ENCODE data around the gene RTN1. TPM values are rescaled to one million over a fixed set of nuclear protein-coding genes. Genes with fewer than 3 reads are reported as not detected.

Gene RTN1
- total RNA-seq, 2 experiments from 2014 or later: 0.14 TPM; not detected in 1

GRCh38 chr14:59768855-59769375 is 101.7 kb downstream of the RTN1 start:
- no peak overlapping the region for H3K27ac ChIP-seq (ENCODE audit: low read depth in 1 of 2, low read length in 2 of 2)
- Mint-ChIP-seq H3K4me3 (no peak overlapping the region), H3K36me3 (ENCODE audit: low read depth) (no peaks in the 10 kb centered on the region), H3K4me1 (ENCODE audit: low read depth) (no peaks in the 10 kb centered on the region), H3K27me3 (peaks cover 12% of the 10 kb centered on the region), H3K9me3 (no peaks in the 10 kb centered on the region), H3K27ac (no peak overlapping the region)
- POLR2A ChIA-PET: no interaction called here
- CTCF ChIA-PET: no interaction called here
- no peaks in the 10 kb centered on the region for H3K9me3 ChIP-seq (ENCODE audit: control insufficient read depth in 1 of 2, insufficient read depth in 1 of 2, low read length in 2 of 2)
- intact Hi-C loops (cut with DNase I, micrococcal nuclease): no loop called here
- peaks cover 0 to 4% of the 10 kb centered on the region in 2 experiments for H3K27me3 ChIP-seq (ENCODE audit: control insufficient read depth in 1 of 2, insufficient read depth in 2 of 2, low read length in 2 of 2)
- ATAC-seq (ENCODE audit: poor library complexity) (no peak), DNase-seq (no peak)
- no peak overlapping the region for H3K4me3 ChIP-seq (ENCODE audit: low read length)
- TF ChIP-seq CTCF (IDR thresholded peaks at IDR 0.05): no peak
- H3K36me3 ChIP-seq (ENCODE audit: insufficient read depth, low read length): no peaks in the 10 kb centered on the region
- no peaks in the 10 kb centered on the region for H3K4me1 ChIP-seq (ENCODE audit: insufficient read depth, low read length)

GRCh38 chr14:59761851-59762250 is 108.7 kb downstream of the RTN1 start:
- H3K36me3 ChIP-seq (ENCODE audit: insufficient read depth, low read length): no peaks in the 10 kb centered on the region
- no peaks in the 10 kb centered on the region for H3K4me1 Mint-ChIP-seq (ENCODE audit: low read depth)
- no peaks in the 10 kb centered on the region for H3K4me1 ChIP-seq (ENCODE audit: insufficient read depth, low read length)
- no peaks in the 10 kb centered on the region for H3K9me3 ChIP-seq (ENCODE audit: control insufficient read depth in 1 of 2, insufficient read depth in 1 of 2, low read length in 2 of 2)
- no peaks in the 10 kb centered on the region for H3K9me3 Mint-ChIP-seq
- H3K4me3 Mint-ChIP-seq: no peak overlapping the region
- H3K36me3 Mint-ChIP-seq (ENCODE audit: low read depth): no peaks in the 10 kb centered on the region
- no peak overlapping the region for H3K4me3 ChIP-seq (ENCODE audit: low read length)
- intact Hi-C loops (cut with DNase I, micrococcal nuclease): loop anchor here in 1 of 2 experiments (5.0 kb wide), 1 partner anchor 80 kb away; no protein-coding TSS in a partner anchor
- no peak for DNase-seq
- H3K27me3 ChIP-seq (ENCODE audit: control insufficient read depth in 1 of 2, insufficient read depth in 2 of 2, low read length in 2 of 2): peaks cover 0 to 8% of the 10 kb centered on the region in 2 experiments
- H3K27ac Mint-ChIP-seq: no peak overlapping the region
- peaks cover 5% of the 10 kb centered on the region for H3K27me3 Mint-ChIP-seq
- ChIA-PET POLR2A (no interaction called here), CTCF (no interaction called here)
- ATAC-seq (ENCODE audit: poor library complexity): no peak
- no peak for TF ChIP-seq CTCF (IDR thresholded peaks at IDR 0.05)
- no peak overlapping the region for H3K27ac ChIP-seq (ENCODE audit: low read depth in 1 of 2, low read length in 2 of 2)

- Histone ChIP-seq H3K27ac (ENCODE audit: low read depth in 1 of 2, low read length in 2 of 2) (no peak overlapping the region), H3K4me1 (ENCODE audit: insufficient read depth, low read length) (no peaks in the 10 kb centered on the region), H3K4me3 (ENCODE audit: low read length) (no peak overlapping the region), H3K27me3 (ENCODE audit: control insufficient read depth in 1 of 2, insufficient read depth in 2 of 2, low read length in 2 of 2) (peaks cover 0 to 8% of the 10 kb centered on the region in 2 experiments), H3K9me3 (ENCODE audit: control insufficient read depth in 1 of 2, insufficient read depth in 1 of 2, low read length in 2 of 2) (no peaks in the 10 kb centered on the region), H3K36me3 (ENCODE audit: insufficient read depth, low read length) (no peaks in the 10 kb centered on the region)
- intact Hi-C loops (cut with DNase I, micrococcal nuclease): no loop called here
- ChIA-PET CTCF (no interaction called here), POLR2A (no interaction called here)
- H3K36me3 Mint-ChIP-seq (ENCODE audit: low read depth): no peaks in the 10 kb centered on the region
- H3K4me1 Mint-ChIP-seq (ENCODE audit: low read depth): no peaks in the 10 kb centered on the region
- TF ChIP-seq CTCF (IDR thresholded peaks at IDR 0.05): no peak
- DNase-seq: no peak
- no peak overlapping the region for H3K4me3 Mint-ChIP-seq
- H3K27ac Mint-ChIP-seq: no peak overlapping the region
- H3K9me3 Mint-ChIP-seq: no peaks in the 10 kb centered on the region
- peaks cover 18% of the 10 kb centered on the region for H3K27me3 Mint-ChIP-seq
- no peak for ATAC-seq (ENCODE audit: poor library complexity)
These were observed 115.0 kb downstream of the RTN1 start for GRCh38 chr14:59755409-59756135.
